Glutamatergic neuron (in vitro differentiated cells): Measurements from ENCODE around the gene DEFB112. TPM values are rescaled to one million over a fixed set of nuclear protein-coding genes. Genes with fewer than 3 reads are reported as not detected.

Experiments
- DNase-seq: peaks from one replicate; pipeline ENCODE4 v3.0.0; 2022
- H3K27ac Mint-ChIP-seq: one replicate; pipeline ENCODE4 v1.8.0; 2020; ENCODE audit warnings: mild to moderate bottlenecking, mixed read lengths, inconsistent platforms; ENCODE audit not compliant: unreplicated experiment
- H3K27me3 Mint-ChIP-seq: one replicate; pipeline ENCODE4 v1.8.0; 2020; ENCODE audit warnings: mild to moderate bottlenecking, moderate library complexity, mixed read lengths, inconsistent platforms; ENCODE audit not compliant: unreplicated experiment
- H3K36me3 Mint-ChIP-seq: one replicate; pipeline ENCODE4 v1.8.0; 2020; ENCODE audit warnings: mild to moderate bottlenecking, mixed read lengths, inconsistent platforms; ENCODE audit not compliant: unreplicated experiment
- H3K4me1 Mint-ChIP-seq: one replicate; pipeline ENCODE4 v1.8.0; 2020; ENCODE audit warnings: mild to moderate bottlenecking, low read depth, mixed read lengths, inconsistent platforms; ENCODE audit not compliant: unreplicated experiment
- H3K4me3 Mint-ChIP-seq: one replicate; pipeline ENCODE4 v1.8.0; 2020; ENCODE audit warnings: mild to moderate bottlenecking, mixed read lengths, inconsistent platforms; ENCODE audit not compliant: unreplicated experiment
- H3K9me3 Mint-ChIP-seq: one replicate; pipeline ENCODE4 v1.8.0; 2020; ENCODE audit warnings: mild to moderate bottlenecking, moderate library complexity, mixed read lengths, inconsistent platforms; ENCODE audit not compliant: unreplicated experiment
- total RNA-seq: library from RNA; stranded (reverse); fragmentation: NEBNext Ultra II Directional; extraction: Animal tissue kit (Norgen Biotek cat#: 25700); gene quantifications from one replicate; pipeline ENCODE4 v1.2.1, GENCODE V29; 2021; ENCODE audit not compliant: unreplicated experiment
- TF ChIP-seq, protein P1 (sequence below): fragments of 200-600 bp; sonication (generic); IDR thresholded peaks from one replicate; pipeline ENCODE4 v1.5.0; 2021; ENCODE audit not compliant: partially characterized antibody, unreplicated experiment

Gene DEFB112
- total RNA-seq, 1 donor from 2014 or later: not detected

- H3K36me3 Mint-ChIP-seq: no peaks in the 10 kb centered on the region
Observed at GRCh38 chr6:50007819-50008218, 41.9 kb downstream of the DEFB112 start.

DNA sequence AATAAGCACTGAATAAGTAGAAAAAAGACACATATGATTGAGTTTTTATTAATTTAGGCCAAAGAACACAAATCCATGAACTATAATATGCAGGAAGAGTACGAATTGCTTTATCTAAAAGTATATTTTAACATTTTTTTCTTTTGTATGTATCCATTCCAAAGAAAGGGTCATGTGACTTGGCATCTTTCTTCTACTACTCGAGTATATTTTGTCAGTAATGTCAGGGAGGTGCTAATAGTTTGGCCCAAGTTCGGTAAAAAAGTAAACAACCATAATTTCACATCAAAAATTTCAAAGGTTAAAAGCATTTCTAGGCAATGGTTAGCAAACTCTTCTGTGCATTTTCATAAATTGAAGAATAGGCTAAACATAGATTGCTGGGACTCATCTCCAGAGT is 46.6 kb downstream of the DEFB112 start:
- H3K36me3 Mint-ChIP-seq: no peaks in the 10 kb centered on the region
- peaks cover 2% of the 10 kb centered on the region for H3K4me1 Mint-ChIP-seq
- TF ChIP-seq, protein P1, sequence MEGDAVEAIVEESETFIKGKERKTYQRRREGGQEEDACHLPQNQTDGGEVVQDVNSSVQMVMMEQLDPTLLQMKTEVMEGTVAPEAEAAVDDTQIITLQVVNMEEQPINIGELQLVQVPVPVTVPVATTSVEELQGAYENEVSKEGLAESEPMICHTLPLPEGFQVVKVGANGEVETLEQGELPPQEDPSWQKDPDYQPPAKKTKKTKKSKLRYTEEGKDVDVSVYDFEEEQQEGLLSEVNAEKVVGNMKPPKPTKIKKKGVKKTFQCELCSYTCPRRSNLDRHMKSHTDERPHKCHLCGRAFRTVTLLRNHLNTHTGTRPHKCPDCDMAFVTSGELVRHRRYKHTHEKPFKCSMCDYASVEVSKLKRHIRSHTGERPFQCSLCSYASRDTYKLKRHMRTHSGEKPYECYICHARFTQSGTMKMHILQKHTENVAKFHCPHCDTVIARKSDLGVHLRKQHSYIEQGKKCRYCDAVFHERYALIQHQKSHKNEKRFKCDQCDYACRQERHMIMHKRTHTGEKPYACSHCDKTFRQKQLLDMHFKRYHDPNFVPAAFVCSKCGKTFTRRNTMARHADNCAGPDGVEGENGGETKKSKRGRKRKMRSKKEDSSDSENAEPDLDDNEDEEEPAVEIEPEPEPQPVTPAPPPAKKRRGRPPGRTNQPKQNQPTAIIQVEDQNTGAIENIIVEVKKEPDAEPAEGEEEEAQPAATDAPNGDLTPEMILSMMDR: no peak
- no peaks in the 10 kb centered on the region for H3K9me3 Mint-ChIP-seq
- H3K27me3 Mint-ChIP-seq: no peaks in the 10 kb centered on the region
- no peak for DNase-seq
- no peak overlapping the region for H3K4me3 Mint-ChIP-seq
- H3K27ac Mint-ChIP-seq: no peak overlapping the region

More at GRCh38 chr6:50007819-50008218, 41.9 kb downstream of the DEFB112 start:
- Mint-ChIP-seq H3K4me3 (no peak overlapping the region), H3K9me3 (no peaks in the 10 kb centered on the region), H3K4me1 (peaks cover 7% of the 10 kb centered on the region), H3K27ac (no peak overlapping the region), H3K27me3 (no peaks in the 10 kb centered on the region)
- DNase-seq: no peak
- TF ChIP-seq, protein P1: no peak

DNA sequence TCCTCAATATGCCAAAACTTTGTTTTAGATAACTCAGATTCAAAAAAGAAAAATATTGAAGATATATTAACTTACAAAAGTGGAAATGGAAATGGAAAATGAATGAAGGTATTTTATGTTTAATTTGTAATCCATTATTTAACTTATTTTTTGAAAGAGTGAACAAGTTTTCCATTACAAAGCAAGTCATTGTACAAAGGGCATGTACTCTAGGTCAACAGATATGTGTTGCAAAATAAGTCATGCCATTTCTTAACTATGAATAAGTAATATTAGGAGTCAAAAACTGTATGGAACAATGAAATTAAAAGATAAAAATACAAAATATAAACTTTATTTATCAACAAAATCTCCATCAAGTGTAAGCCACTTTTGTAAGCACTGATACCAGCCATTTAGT is 54.5 kb downstream of the DEFB112 start:
- no peaks in the 10 kb centered on the region for H3K4me1 Mint-ChIP-seq
- no peaks in the 10 kb centered on the region for H3K27me3 Mint-ChIP-seq
- H3K4me3 Mint-ChIP-seq: no peak overlapping the region
- TF ChIP-seq, protein P1: no peak
- no peaks in the 10 kb centered on the region for H3K9me3 Mint-ChIP-seq
- H3K36me3 Mint-ChIP-seq: no peaks in the 10 kb centered on the region
- DNase-seq: no peak
- no peak overlapping the region for H3K27ac Mint-ChIP-seq

Other genes with a start within 250 kb of the DEFB112 start
- not detected for gene CRISP1, start 183.4 kb downstream of the DEFB112 start, total RNA-seq
- gene DEFB114, start 85.8 kb downstream of the DEFB112 start, total RNA-seq: not detected
- not detected for gene DEFB113, start 80.3 kb downstream of the DEFB112 start, total RNA-seq
- not detected for gene DEFB110, start 27.9 kb downstream of the DEFB112 start, total RNA-seq